Muscle of back (tissue), 13 donors: ENCODE data around the gene DHX36. TPM values are rescaled to one million over a fixed set of nuclear protein-coding genes. Genes with fewer than 3 reads are reported as not detected.

ENCODE experiments used
- DNase-seq, 3 donors: peaks; one replicate each; pipeline versions ENCODE4 v3.0.0 to v3.0.0-alpha.2; 2013
- long read RNA-seq, 9 donors: transcript quantifications; one replicate each; lab custom pipeline, GENCODE V29; 2026
- polyA plus RNA-seq, 10 donors: library from polyadenylated mRNA; unstranded; fragments of 120-200 nt; gene quantifications; one replicate each; pipeline ENCODE4 v1.2.1, GENCODE V29; 2013; ENCODE audit not compliant: insufficient read length in 10 of 10

Gene DHX36, protein sequence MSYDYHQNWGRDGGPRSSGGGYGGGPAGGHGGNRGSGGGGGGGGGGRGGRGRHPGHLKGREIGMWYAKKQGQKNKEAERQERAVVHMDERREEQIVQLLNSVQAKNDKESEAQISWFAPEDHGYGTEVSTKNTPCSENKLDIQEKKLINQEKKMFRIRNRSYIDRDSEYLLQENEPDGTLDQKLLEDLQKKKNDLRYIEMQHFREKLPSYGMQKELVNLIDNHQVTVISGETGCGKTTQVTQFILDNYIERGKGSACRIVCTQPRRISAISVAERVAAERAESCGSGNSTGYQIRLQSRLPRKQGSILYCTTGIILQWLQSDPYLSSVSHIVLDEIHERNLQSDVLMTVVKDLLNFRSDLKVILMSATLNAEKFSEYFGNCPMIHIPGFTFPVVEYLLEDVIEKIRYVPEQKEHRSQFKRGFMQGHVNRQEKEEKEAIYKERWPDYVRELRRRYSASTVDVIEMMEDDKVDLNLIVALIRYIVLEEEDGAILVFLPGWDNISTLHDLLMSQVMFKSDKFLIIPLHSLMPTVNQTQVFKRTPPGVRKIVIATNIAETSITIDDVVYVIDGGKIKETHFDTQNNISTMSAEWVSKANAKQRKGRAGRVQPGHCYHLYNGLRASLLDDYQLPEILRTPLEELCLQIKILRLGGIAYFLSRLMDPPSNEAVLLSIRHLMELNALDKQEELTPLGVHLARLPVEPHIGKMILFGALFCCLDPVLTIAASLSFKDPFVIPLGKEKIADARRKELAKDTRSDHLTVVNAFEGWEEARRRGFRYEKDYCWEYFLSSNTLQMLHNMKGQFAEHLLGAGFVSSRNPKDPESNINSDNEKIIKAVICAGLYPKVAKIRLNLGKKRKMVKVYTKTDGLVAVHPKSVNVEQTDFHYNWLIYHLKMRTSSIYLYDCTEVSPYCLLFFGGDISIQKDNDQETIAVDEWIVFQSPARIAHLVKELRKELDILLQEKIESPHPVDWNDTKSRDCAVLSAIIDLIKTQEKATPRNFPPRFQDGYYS
- polyA plus RNA-seq = 10 to 100 TPM; 37.9 to 61.0 (median 52.7) TPM
- long read RNA-seq, donor 1, full-length matches to known transcripts = 15 of 25 reads
- long read RNA-seq, donor 1, partial matches to known transcripts = 10 of 25 reads
- long read RNA-seq, donor 1, other reads (novel, unspliced or antisense) = 0 of 25 reads
- long read RNA-seq, donor 2, full-length matches to known transcripts = 11 of 21 reads
- long read RNA-seq, donor 2, partial matches to known transcripts = 10 of 21 reads
- long read RNA-seq, donor 2, other reads (novel, unspliced or antisense) = 0 of 21 reads
- long read RNA-seq, donor 3 = 0 reads
- long read RNA-seq, donor 4, partial matches to known transcripts = 17 of 24 reads
- long read RNA-seq, donor 4, other reads (novel, unspliced or antisense) = 0 of 24 reads
- long read RNA-seq, donor 5, full-length matches to known transcripts = 18 of 27 reads
- long read RNA-seq, donor 5, partial matches to known transcripts = 9 of 27 reads
- long read RNA-seq, donor 5, other reads (novel, unspliced or antisense) = 0 of 27 reads
- long read RNA-seq, donor 6, transcript DHX36-211 (3 exons, 833 nt) = major isoform, 5 of 25 reads
- long read RNA-seq, donor 6, partial matches to known transcripts = 18 of 25 reads
- long read RNA-seq, donor 6, other reads (novel, unspliced or antisense) = 0 of 25 reads
- long read RNA-seq, donor 7, full-length matches to known transcripts = 12 of 24 reads
- long read RNA-seq, donor 7, partial matches to known transcripts = 12 of 24 reads
- long read RNA-seq, donor 7, other reads (novel, unspliced or antisense) = 0 of 24 reads
- long read RNA-seq, donor 8, transcript DHX36-211 (3 exons, 833 nt) = major isoform, 7 of 32 reads
- long read RNA-seq, donor 8, partial matches to known transcripts = 19 of 32 reads
- long read RNA-seq, donor 8, other reads (novel, unspliced or antisense) = 0 of 32 reads
- long read RNA-seq, donor 9, partial matches to known transcripts = 0 of 1 reads
- long read RNA-seq, donor 9, other reads (novel, unspliced or antisense) = 0 of 1 reads

DNA sequence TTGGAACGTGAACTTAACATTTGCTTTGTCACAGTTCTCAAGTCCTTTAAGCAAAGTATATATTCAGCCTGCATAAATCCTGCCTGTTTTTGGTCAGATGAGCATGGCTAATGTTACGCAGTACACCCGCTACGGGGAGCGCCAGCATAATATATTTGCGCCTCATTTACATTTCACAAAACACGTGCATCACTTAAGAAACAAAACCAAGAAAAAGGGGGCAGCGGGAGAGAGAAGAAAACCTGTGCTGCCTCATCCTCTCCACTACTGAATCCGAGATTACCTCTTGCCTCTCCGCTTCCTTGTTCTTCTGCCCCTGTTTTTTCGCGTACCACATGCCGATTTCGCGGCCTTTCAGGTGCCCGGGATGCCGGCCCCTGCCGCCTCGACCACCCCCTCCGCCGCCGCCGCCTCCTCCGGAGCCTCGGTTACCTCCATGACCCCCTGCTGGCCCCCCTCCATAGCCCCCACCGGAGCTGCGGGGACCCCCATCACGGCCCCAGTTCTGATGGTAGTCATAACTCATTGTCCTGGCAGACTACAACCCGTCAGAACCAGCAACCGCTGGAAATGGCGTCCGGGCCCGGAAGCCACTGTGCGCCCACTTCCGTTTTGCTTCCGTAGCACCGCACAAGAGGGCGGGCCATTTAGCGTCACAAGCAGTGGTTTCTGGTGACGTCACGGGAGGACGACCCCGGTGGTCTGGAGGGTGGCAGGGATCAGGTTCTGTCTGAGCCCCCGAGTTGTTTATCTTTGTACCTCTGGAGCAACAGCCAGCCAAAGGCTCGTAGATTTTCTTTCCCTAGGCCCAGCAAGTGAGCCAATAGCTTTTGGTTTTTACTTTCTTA is at the start of gene DHX36:
Gene DHX36, minus strand, starts transcription at position 597 of the 848 bp plus-strand sequence. Its CDS starts 71 bp downstream, at position 526.
- peak; percentile 91 to 97 (median 95) for DNase-seq

DNA sequence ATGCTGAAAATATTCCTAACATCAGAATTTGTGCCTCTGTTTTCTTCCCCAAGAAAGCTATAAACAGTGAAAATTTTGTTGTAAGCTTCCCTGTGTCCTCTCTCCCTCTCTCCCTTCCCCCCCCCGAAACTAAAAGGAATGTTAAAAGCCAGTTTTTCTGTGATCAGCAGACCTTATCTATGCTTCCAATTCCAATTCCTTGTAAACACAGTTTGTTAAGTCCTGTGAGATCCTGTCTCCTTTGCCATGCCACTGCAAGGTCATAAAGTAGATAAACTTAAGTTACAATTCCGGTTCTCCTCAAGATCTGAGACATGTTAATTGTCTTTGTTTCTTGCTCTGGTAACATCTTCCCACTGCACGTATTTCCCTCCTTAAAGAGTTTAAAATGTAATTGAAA is 42.9 kb upstream of the DHX36 start:
- DNase-seq = no peak

DNA sequence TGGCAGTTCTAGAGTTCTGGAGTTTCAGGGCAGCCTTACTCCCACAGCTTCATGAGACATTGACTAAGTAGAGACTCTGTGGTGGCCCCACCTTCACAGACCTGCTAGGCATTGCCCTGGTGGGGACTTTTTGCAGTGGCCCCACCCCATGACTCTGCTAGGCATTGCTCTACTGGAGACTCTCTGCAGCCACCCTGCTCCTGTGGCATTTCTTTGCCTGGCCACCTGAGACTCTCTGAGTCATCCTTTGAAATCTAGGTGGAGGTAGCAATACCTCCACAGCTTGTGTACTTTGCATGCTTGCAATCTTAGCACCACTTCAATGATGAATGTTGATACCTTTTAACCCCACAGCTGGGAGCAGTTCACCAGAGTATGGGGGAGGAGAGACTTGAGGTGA is 40.6 kb upstream of the DHX36 start:
- no peak for DNase-seq

DNA sequence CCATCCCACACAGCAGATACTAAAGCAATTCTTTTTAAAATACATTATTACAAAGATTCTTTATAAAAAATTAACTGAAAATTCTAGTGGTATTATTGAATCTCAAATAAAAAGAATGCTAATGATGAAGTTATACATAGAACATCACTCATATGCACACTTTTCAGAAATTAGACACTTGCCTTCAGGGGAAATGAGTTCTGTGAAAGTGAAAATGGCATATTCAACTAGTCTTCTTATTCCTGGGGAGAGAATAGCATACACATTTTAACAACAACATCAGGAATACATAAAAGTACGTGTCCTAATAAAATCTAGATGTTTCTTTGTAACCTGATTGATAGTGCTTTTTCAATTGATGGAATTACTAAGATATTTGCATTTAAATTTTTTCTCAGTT is 36.8 kb upstream of the DHX36 start:
- DNase-seq = no peak

DNA sequence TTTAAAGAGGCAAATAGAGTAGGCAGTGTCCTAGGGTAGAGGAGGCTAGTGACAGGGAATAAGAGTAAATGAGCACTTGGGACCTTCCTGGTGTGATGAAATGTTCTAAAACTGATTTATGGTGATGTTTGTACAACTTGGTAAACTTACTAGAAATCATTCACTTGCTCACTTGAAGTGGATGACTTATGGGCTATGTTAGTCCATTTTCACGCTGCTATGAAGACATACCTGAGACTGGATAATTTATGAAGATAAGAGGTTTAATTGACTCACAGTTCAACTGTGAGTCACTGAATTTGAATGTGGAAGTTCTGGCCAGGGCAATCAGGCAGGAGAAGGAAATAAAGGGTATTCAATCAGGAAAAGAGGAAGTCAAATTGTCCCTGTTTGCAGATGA is 31.7 kb upstream of the DHX36 start:
- DNase-seq = no peak

DNA sequence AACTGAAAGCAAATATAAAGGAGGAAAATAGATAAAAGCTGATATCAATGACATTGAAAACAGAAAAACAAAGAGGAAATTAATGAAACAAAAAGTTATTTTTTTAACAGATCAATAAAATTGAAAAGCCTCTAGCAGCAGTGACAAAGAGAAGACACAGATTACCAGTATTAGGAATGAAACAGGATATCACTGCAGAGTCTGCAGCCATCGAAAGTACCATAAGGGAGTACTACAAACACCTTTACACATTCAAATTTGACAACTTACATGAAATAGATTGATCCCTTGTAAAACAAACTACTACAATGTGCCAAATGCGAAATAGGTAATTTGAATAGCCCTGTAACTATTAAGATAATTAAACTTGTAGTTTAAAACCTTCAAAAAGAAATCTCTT is 24.9 kb upstream of the DHX36 start:
- DNase-seq = no peak

DNA sequence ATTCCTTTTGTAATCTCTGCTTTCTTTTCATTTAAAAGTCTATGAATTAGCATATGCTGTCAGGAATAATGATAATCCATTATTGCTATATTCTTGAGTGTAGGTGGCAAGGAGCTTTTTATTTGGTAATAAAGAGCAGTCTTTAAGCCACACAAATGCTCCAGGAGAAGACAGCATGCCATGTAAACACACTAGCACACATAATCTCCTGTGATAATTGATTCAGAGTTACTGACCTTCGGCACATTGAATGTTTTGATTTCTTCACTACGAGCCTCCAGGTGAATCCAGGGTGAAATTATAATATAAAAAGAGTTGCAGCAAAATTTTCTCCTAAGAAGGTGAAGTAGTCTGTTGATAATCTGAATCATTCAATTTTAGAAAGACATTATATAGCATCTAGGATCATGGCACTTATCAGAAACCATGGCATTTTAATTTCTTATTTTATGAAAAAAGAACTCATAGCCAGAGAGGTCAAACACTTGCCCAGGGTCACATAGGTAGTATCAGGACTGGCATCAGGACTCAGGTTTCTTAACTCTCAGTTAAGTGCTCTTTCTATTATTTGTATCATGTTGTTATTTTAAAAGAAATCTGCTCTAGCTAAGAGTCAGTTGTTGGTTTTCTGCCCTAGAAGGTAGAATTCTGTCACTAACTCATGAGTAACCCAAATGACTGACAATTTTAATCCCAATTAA is 21.3 kb upstream of the DHX36 start:
- DNase-seq = no peak

DNA sequence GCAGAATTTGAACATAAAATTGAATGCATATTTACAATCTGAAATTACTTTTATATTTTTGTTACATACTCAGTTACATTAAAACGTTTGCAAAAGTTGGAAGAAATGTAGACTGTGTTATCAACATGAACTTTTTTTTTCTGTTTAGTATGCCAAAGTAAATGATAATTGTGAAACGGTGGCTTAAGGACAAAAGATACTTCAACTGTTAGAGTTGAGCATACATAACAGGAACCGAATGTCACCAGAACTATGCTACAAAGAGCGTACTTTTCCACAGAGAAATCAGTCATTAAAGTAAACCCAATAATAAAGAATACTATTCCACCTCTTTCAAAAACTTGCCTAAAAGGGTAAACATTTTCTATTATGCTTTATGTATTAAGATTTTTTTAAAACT is 14.3 kb upstream of the DHX36 start:
- DNase-seq = no peak

DNA sequence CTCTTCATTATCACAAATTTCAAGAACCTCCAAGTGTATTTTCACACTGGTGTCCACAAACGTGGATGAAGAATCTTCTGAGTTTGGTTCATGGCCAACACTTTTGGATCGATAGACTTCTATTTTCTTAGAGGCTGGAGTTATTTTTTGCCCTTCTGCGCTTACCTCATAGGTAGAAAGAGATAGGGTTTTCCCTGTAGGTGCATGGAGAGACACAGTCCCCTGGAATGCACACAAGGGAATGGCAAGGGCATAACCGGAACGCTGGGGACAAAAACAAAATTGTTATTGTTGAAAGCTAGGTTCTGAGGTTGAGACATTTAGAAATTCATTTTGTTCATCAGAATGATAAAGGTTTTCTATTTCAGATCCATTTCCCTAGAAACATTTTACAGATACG is 13.7 kb upstream of the DHX36 start:
- no peak for DNase-seq

DNA sequence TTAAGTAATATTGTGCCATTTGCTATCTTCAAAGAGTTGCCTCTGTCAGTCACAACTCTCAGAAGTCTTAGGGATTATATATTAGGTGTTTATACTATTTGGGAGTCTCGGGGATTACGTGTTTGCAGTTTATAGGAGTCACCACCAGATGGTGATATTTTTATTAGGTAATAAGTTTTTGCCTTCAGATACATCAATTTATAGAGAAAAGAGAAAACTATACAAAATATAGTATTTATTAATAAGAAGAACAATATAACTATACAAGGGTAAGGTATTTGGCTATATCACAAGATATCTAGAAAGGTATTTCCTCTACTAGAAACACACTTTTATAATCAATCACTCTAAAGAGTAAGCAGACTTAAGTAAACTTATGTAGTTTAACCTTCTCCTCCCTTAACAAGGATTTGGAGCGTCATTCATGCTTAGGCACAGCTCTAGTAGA is 10.7 kb upstream of the DHX36 start:
- DNase-seq = peak; percentile 22 to 56 (median 49)

DNA sequence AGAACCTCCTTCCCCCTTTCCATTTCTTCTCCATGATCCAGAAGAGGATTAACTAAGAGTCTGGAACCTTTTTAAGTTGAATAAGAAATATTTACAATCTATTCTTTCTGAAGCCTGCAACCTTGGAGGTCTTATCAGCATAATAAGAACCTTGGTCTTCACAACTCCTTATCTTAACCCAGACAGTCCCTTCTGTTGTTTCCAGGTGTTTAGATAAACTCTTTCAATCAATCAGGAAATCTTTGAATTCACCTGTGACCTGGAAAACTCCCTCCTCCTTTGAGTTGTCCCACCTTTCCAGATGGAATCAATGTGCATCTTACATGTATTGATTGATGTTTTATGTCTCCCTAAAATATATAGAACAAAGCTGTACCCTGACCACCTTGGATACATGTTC is 3.6 kb upstream of the DHX36 start:
- DNase-seq = no peak

DNA sequence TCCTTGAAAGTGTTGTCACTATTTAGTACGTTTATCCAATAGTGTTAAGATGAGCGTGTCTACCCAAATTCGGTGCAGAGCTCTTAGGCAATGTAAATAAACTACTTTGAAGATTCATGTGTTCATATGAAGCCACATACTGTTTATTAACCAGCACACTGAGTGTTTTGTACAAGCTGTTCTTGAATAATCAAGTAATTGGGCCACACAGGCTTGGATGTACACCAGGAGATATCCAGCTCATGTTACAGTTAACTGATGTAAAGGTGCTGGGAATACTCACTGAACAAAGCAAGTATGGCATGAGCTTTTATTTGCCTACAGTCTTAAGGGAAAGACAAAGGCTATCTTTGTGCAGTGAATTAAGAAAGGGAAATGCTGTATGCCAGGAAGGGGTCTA is 632 bp upstream of the DHX36 start:
- DNase-seq = peak in 1 of 3 donors; percentile 13

DNA sequence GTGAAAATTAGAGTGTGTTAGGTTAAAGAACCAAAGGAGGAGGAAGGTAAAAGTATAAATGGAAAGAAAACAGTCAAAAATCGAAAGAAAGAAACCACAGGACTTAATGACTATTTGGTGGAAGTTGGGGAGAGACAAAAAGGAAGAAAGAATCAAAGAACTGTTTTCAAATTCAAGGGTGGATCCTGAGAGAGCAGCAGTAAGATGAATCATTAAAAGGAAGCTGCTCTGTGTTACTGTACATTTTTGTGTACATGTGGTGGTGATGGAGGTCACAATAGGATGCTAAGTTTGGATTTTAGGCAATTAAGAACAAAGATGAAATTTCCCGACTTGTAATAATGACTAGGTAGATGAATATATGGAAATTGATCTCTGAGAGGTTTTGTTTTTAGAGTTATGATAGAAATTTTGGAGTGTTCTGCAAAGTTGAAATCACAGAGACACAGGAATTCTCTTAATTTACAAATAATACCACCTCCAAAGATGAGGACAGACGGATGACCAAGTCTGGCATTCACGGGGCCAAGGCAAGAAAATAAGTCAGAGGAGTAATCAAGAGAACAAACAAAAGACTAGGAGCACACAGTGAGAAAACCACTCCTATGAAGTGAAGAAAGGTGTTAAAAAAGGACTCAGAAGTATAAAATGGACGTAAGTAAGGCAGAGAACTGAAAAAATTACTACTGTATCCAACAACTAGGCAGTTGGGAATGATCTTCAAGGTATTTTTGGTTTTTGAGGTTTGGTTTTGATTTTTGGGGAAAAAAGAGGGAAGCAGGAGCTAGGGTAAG is 7.1 kb downstream of the DHX36 start:
- no peak for DNase-seq

DNA sequence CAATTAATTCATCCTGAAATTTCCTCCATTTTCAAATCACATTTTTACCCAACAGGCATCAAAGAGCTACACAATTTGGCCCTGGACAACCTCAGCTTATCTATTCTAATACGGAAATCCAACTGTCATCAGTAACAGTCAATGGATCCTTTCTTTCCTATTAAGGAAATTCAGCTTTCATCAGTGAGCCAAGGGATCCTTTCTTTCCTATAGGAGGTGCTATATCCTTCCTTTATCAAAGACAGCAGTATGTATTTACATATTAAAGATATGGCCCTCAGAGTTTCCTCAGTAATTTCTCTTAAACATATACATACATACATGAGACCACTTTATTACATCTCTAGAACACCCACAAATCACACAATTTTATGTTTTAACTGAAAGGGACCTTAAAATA is 10.1 kb downstream of the DHX36 start:
- no peak for DNase-seq

DNA sequence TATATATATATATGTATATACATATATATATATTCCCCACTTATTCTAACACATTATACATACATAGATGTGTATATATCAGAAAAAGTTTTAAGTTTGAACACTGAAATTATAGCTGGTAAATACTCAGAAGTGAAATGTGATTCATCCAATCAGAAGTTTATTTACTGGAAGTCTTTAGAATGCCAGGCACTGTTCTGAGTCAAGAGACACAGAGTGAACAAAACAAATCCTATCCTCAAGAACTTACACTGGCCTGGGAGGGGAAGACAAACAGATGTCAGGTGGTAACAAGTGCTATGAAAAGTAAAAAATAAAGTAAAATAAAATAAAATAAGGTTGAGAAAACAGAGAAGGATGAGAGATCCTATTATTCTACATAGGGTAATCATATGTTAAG is 13.4 kb downstream of the DHX36 start:
- no peak for DNase-seq

DNA sequence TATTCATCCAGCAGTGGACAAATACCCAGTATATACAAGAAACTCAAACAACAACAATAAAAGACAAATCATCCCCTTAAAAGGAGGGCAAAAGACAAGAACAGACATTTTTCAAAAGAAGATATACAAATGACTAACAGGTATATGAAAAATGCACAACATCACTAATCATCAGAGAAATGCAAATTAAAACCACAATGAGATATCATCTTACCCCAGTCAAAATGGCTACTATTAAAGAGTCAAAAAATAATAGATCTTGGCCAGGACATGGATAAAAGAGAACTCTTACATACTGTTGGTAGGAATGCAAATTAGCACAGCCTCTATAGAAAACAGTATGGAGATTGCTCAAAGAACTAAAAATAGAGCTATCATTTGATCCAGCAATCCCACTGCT is 16.9 kb downstream of the DHX36 start:
- DNase-seq = no peak

DNA sequence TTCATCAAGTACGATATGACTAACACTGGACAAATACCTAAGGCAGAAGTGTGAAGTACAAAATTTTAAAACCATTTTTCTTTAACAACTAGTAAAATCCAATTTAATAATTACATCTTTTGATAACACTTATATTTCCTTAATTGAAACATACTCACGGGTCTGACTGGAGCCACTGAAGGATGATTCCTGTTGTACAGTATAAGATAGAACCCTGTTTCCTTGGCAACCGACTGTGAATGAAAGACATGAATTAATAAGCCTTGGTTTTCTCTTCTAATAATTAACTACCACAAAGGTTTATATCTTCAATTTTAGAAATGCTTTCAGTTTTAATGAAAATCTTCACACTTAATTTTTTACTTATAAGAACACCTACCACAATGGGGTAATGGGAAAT is 19.4 kb downstream of the DHX36 start:
- no peak for DNase-seq
